PC-3 (cell line): ENCODE data around the gene MSI2. TPM values are rescaled to one million over a fixed set of nuclear protein-coding genes. Genes with fewer than 3 reads are reported as not detected.

Source experiments
- ATAC-seq: fragments of 200-7000 bp; cut with Tn5 transposase; 2 replicates; pipeline ENCODE4 v1.9.1; 2020; ENCODE audit warnings: mild to moderate bottlenecking, moderate library complexity
- BruUV-seq: library from RNA; stranded (reverse); fragments of 400-500 nt; replicated peaks from 2 replicates; lab custom pipeline; 2021; lab: Mats Ljungman, UMichigan
- CTCF ChIA-PET: fragments of 300-600 bp; sonication (Branson Sonifier 250); formaldehyde crosslinking; loops from one replicate; lab custom pipeline; 2022; ENCODE audit warnings: antibody characterized with exemption; lab: Charles Lee
- POLR2A ChIA-PET: fragments of 300-600 bp; sonication (Branson Sonifier 250); formaldehyde crosslinking; loops from one replicate; lab custom pipeline; 2022; ENCODE audit warnings: antibody characterized with exemption; ENCODE audit not compliant: unreplicated experiment; lab: Charles Lee
- DNase-seq: peaks from one replicate; pipeline ENCODE4 v3.0.0-alpha.2; 2015
- H2AFZ ChIP-seq: fragments of 300-600 bp; sonication (generic); 2 replicates; pipeline ENCODE4 v1.6.0; 2016; ENCODE audit warnings: antibody characterized with exemption, low read length
- H3F3A ChIP-seq: fragments of 300-600 bp; sonication (generic); one replicate; pipeline ENCODE4 v1.6.0; 2017; ENCODE audit warnings: antibody characterized with exemption, low read length, control low read depth, mild to moderate bottlenecking; ENCODE audit not compliant: unreplicated experiment
- H3K27ac ChIP-seq: fragments of 300-600 bp; sonication (generic); 2 replicates; pipeline ENCODE4 v1.5.1; 2016; ENCODE audit warnings: mild to moderate bottlenecking, low read length
- H3K27me3 ChIP-seq: fragments of 300-600 bp; sonication (generic); 2 replicates; pipeline ENCODE4 v1.6.1; 2016; ENCODE audit warnings: low read length, mixed read lengths
- H3K36me3 ChIP-seq: fragments of 300-600 bp; sonication (generic); 2 replicates; pipeline ENCODE4 v1.6.1; 2016; ENCODE audit warnings: low read depth, mixed run types, low read length, mixed read lengths
- H3K4me1 ChIP-seq: fragments of 300-600 bp; sonication (generic); 2 replicates; pipeline ENCODE4 v1.5.1; 2016; ENCODE audit warnings: low read length; ENCODE audit not compliant: insufficient read depth
- H3K4me2 ChIP-seq: fragments of 300-600 bp; sonication (generic); 2 replicates; pipeline ENCODE4 v1.6.0; 2016; ENCODE audit warnings: low read length
- H3K4me3 ChIP-seq: fragments of 300-600 bp; sonication (generic); 2 replicates; pipeline ENCODE4 v1.5.1; 2016; ENCODE audit warnings: mild to moderate bottlenecking, low read length, mixed read lengths
- H3K79me2 ChIP-seq: fragments of 300-600 bp; sonication (generic); 2 replicates; pipeline ENCODE4 v1.6.1; 2017; ENCODE audit warnings: low read length, mixed read lengths
- H3K9ac ChIP-seq: fragments of 300-600 bp; sonication (generic); 2 replicates; pipeline ENCODE4 v1.6.0; 2016; ENCODE audit warnings: mild to moderate bottlenecking, low read length
- H3K9me2 ChIP-seq: fragments of 300-600 bp; sonication (generic); replicated peaks from 2 replicates; pipeline ENCODE4 v1.6.1; 2016; ENCODE audit warnings: mixed run types, low read length, mixed read lengths
- H3K9me3 ChIP-seq: fragments of 300-600 bp; sonication (generic); 2 replicates; pipeline ENCODE4 v1.6.1; 2016; ENCODE audit warnings: low read length, mixed read lengths
- H4K20me1 ChIP-seq: fragments of 300-600 bp; sonication (generic); 2 replicates; pipeline ENCODE4 v1.6.1; 2016; ENCODE audit warnings: low read length, mixed read lengths
- EZH2 ChIP-seq: fragments of 300-600 bp; sonication (generic); IDR thresholded peaks from one replicate; pipeline ENCODE4 v1.6.1; 2017; ENCODE audit warnings: antibody characterized with exemption, mild to moderate bottlenecking, low read length; ENCODE audit not compliant: unreplicated experiment
- EZH2phosphoT487 ChIP-seq: fragments of 300-600 bp; sonication (generic); IDR thresholded peaks from 2 replicates; pipeline ENCODE4 v1.6.1; 2018; ENCODE audit warnings: mild to moderate bottlenecking, antibody characterized with exemption, low read length, borderline replicate concordance
- intact Hi-C: fragments of 100-400 bp; cut with micrococcal nuclease; formaldehyde crosslinking; loops from 2 replicates; pipeline ENCODE4 v1.9.0; 2023
- total RNA-seq: library from RNA; depleted of rRNA; stranded (reverse); fragments of >200 nt; gene quantifications from 2 replicates; pipeline ENCODE4 v1.2.3, GENCODE V29; 2014
- TF ChIP-seq, protein P1 (sequence below): fragments of 300-600 bp; sonication (generic); conservative IDR thresholded peaks from 2 replicates; pipeline ENCODE4 v1.5.1; 2017; ENCODE audit warnings: antibody characterized with exemption, low read depth, mild to moderate bottlenecking, low read length

The MSI2 gene
- total RNA-seq, 1 experiment from 2014 or later: 54.7 TPM

- TF ChIP-seq EZH2phosphoT487 (no peak), EZH2 (no peak)
- TF ChIP-seq, protein P1, sequence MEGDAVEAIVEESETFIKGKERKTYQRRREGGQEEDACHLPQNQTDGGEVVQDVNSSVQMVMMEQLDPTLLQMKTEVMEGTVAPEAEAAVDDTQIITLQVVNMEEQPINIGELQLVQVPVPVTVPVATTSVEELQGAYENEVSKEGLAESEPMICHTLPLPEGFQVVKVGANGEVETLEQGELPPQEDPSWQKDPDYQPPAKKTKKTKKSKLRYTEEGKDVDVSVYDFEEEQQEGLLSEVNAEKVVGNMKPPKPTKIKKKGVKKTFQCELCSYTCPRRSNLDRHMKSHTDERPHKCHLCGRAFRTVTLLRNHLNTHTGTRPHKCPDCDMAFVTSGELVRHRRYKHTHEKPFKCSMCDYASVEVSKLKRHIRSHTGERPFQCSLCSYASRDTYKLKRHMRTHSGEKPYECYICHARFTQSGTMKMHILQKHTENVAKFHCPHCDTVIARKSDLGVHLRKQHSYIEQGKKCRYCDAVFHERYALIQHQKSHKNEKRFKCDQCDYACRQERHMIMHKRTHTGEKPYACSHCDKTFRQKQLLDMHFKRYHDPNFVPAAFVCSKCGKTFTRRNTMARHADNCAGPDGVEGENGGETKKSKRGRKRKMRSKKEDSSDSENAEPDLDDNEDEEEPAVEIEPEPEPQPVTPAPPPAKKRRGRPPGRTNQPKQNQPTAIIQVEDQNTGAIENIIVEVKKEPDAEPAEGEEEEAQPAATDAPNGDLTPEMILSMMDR: peak; percentile 100
- no peaks in the 10 kb centered on the region for H4K20me1 ChIP-seq
- intact Hi-C loops: loop anchor here (1.0 to 5.0 kb wide), 5 partner anchors 75 to 541 kb away; no protein-coding TSS in a partner anchor
- H3K27me3 ChIP-seq: no peaks in the 10 kb centered on the region
- H3K4me2 ChIP-seq: no peak overlapping the region
- no peak overlapping the region for H3K27ac ChIP-seq
- CTCF ChIA-PET: interaction anchor here (0.5 to 1.4 kb wide), 18 partner anchors 9 to 868 kb away, joined by 3 to 33 read pairs (median 4); no protein-coding TSS in a partner anchor
- DNase-seq (peak; percentile 81), ATAC-seq (peak; percentile 99)
- no peak overlapping the region for H2AFZ ChIP-seq
- H3F3A ChIP-seq: no peaks in the 10 kb centered on the region
- no peak overlapping the region for H3K4me3 ChIP-seq
- no peaks in the 10 kb centered on the region for H3K79me2 ChIP-seq
- H3K9ac ChIP-seq: no peak overlapping the region
- no TSS peak for BruUV-seq
- POLR2A ChIA-PET: interaction anchor here (0.6 kb wide), 1 partner anchor 105 kb away, joined by 3 read pairs; no protein-coding TSS in a partner anchor
- H3K36me3 ChIP-seq: no peaks in the 10 kb centered on the region
- H3K9me2 ChIP-seq: no peaks in the 10 kb centered on the region
- H3K4me1 ChIP-seq: peaks cover 4% of the 10 kb centered on the region; the same call in 1 of the 2 replicates
- no peaks in the 10 kb centered on the region for H3K9me3 ChIP-seq
These were observed 415.6 kb downstream of the MSI2 start for GRCh38 chr17:57671667-57672632.

GRCh38 chr17:57672971-57673370 is 416.6 kb downstream of the MSI2 start:
- Histone ChIP-seq H3K9me2 (no peaks in the 10 kb centered on the region), H3F3A (no peaks in the 10 kb centered on the region), H3K9me3 (no peaks in the 10 kb centered on the region), H3K79me2 (no peaks in the 10 kb centered on the region), H3K4me3 (no peak overlapping the region), H2AFZ (no peak overlapping the region), H4K20me1 (no peaks in the 10 kb centered on the region), H3K4me2 (no peak overlapping the region), H3K36me3 (no peaks in the 10 kb centered on the region), H3K4me1 (peaks cover 4% of the 10 kb centered on the region; the same call in 1 of the 2 replicates), H3K9ac (no peak overlapping the region), H3K27ac (no peak overlapping the region), H3K27me3 (no peaks in the 10 kb centered on the region)
- CTCF ChIA-PET: no interaction called here
- DNase-seq (no peak), ATAC-seq (no peak)
- intact Hi-C loops: loop anchor here (1.0 to 5.0 kb wide), 4 partner anchors 76 to 542 kb away; no protein-coding TSS in a partner anchor
- POLR2A ChIA-PET: no interaction called here
- BruUV-seq: no TSS peak
- no peak for TF ChIP-seq EZH2phosphoT487
- TF ChIP-seq EZH2: no peak
- TF ChIP-seq, protein P1: no peak
